Adrenal gland (tissue), 5 donors: ENCODE results near the gene ARHGAP26.

Source experiments
- CTCF ChIP-seq, 6 experiments: fragments of 450-650 bp in 4 of 6; fragments of 200-600 bp in 2 of 6; sonication (generic) in 1 of 6; IDR thresholded peaks; 1 replicate in 5 of 6; 2 replicates in 1 of 6; pipeline versions ENCODE4 v1.5.1 to v1.8.0; 2016 to 2021; ENCODE audit warnings: antibody characterized with exemption in 6 of 6, mild to moderate bottlenecking in 2 of 6, moderate library complexity in 1 of 6
- POLR2A ChIP-seq, 2 donors: fragments of 450-650 bp; IDR thresholded peaks; one replicate each; pipeline ENCODE4 v1.6.1; 2017; ENCODE audit warnings: antibody characterized with exemption in 2 of 2, mild to moderate bottlenecking in 2 of 2, moderate library complexity in 1 of 2
- donor health status: DM: no; HTN: no; CAD: no.

- no peak for TF ChIP-seq CTCF (IDR thresholded peaks at IDR 0.05)
- TF ChIP-seq POLR2A (IDR thresholded peaks at IDR 0.05), result no peak
Measured at GRCh38 chr5:143013176-143013891, 243.2 kb downstream of the ARHGAP26 start.
